Spleen (tissue), 11 donors: Measurements from ENCODE around the gene AOAH. TPM values are rescaled to one million over a fixed set of nuclear protein-coding genes. Genes with fewer than 3 reads are reported as not detected.

Experiments
- DNase-seq: peaks from one replicate; pipeline ENCODE4 v3.0.0-alpha.2; 2020
- H3K27ac ChIP-seq, 8 donors: fragments of 200-600 bp; sonication (generic) in 7 of 8; 1 replicate in 4 of 8; 2 replicates in 4 of 8; pipeline versions ENCODE4 v1.5.0 to v1.8.0; 2016 to 2021; ENCODE audit warnings: inconsistent platforms in 4 of 8, mild to moderate bottlenecking in 4 of 8, moderate library complexity in 1 of 8
- H3K27me3 ChIP-seq, 7 donors: fragments of 200-600 bp; sonication (generic) in 6 of 7; replicated peaks in 1 of 7; 1 replicate in 4 of 7; 2 replicates in 3 of 7; pipeline versions ENCODE4 v1.5.0 to v1.8.0; 2016 to 2021; ENCODE audit warnings: inconsistent platforms in 3 of 7, mild to moderate bottlenecking in 1 of 7
- H3K36me3 ChIP-seq, 6 donors: fragments of 200-600 bp; sonication (generic) in 5 of 6; 1 replicate in 4 of 6; 2 replicates in 2 of 6; pipeline versions ENCODE4 v1.5.0 to v1.8.0; 2016 to 2021; ENCODE audit warnings: inconsistent platforms in 2 of 6
- H3K4me1 ChIP-seq, 6 donors: fragments of 200-600 bp; sonication (generic) in 5 of 6; 1 replicate in 3 of 6; 2 replicates in 3 of 6; pipeline versions ENCODE4 v1.5.0 to v1.8.0; 2016 to 2021; ENCODE audit warnings: inconsistent platforms in 3 of 6
- H3K4me3 ChIP-seq, 8 donors: fragments of 200-600 bp; sonication (generic) in 7 of 8; 1 replicate in 4 of 8; 2 replicates in 4 of 8; pipeline versions ENCODE4 v1.5.0 to v1.8.0; 2016 to 2021; ENCODE audit warnings: inconsistent platforms in 4 of 8, mild to moderate bottlenecking in 4 of 8, moderate library complexity in 2 of 8
- H3K9me3 ChIP-seq, 8 donors: fragments of 200-600 bp; sonication (generic) in 7 of 8; 1 replicate in 4 of 8; 2 replicates in 4 of 8; pipeline versions ENCODE4 v1.5.0 to v1.8.0; 2016 to 2021; ENCODE audit warnings: inconsistent platforms in 4 of 8
- POLR2A ChIP-seq, 3 donors: fragments of 450-650 bp; IDR thresholded peaks; one replicate each; pipeline ENCODE4 v1.5.1; 2017; ENCODE audit warnings: antibody characterized with exemption in 3 of 3, mild to moderate bottlenecking in 1 of 3
- POLR2AphosphoS5 ChIP-seq, 3 donors: sonication (generic); formaldehyde crosslinking; IDR thresholded peaks; one replicate each; pipeline ENCODE4 v1.5.1; 2017; ENCODE audit warnings: antibody characterized with exemption in 3 of 3
- WGBS, 5 donors: extraction: QIAGEN DNeasy Blood & Tissue Kit in 3 of 5; methylation state at CpG; one replicate each; pipeline versions ENCODE4 v1.1.5 to v1.1.7; 2013 to 2018; 5-methylcytosine and 5-hydroxymethylcytosine counted together
- intact Hi-C: fragments of 100-400 bp; cut with DNase I; formaldehyde crosslinking; loops from one replicate; pipeline ENCODE4 v1.15.0; 2023; ENCODE audit warnings: low total_unique reads
- polyA plus RNA-seq, 3 donors: library from polyadenylated mRNA; stranded (reverse); fragments of 200-250 nt; gene quantifications; one replicate each; pipeline ENCODE4 v1.2.1, GENCODE V29; 2013
- total RNA-seq, 7 donors: library from RNA; depleted of rRNA in 3 of 7; stranded (reverse); fragments of >200 nt in 3 of 7; fragmentation: NEBNext Ultra II Directional in 4 of 7; extraction: Animal tissue kit (Norgen Biotek cat#: 25700) in 4 of 7; gene quantifications; one replicate each; pipeline versions ENCODE4 v1.1.0 to v1.2.1, GENCODE V29; 2016 to 2021
- TF ChIP-seq, protein P1 (sequence below), 11 experiments: fragments of 200-600 bp in 7 of 11; fragments of 450-650 bp in 4 of 11; sonication (generic) in 4 of 11; IDR thresholded peaks in 8 of 11; conservative IDR thresholded peaks in 3 of 11; 1 replicate in 7 of 11; 2 replicates in 4 of 11; pipeline versions ENCODE4 v1.4.0 to v1.8.0; 2016 to 2021; ENCODE audit warnings: antibody characterized with exemption in 11 of 11, inconsistent platforms in 4 of 11, mild to moderate bottlenecking in 1 of 11
- donor health status: healthy with polysubstance abuse.
- donor health status: DM: no; HTN: no; CAD: no; lungs with moderate emphysema.
- donor health status: DM: no; HTN: no; CAD: no.
- donor health status: Bipolar disorder and iron deficiency.
- donor health status: healthy.
- donor health status: DM: no; HTN: no; CAD: no.
- donor health status: DM: yes; HTN: yes; CAD: no.

The AOAH gene
- total and polyA plus RNA-seq, 10 donors: 30.3 to 316 (median 191) TPM

DNA sequence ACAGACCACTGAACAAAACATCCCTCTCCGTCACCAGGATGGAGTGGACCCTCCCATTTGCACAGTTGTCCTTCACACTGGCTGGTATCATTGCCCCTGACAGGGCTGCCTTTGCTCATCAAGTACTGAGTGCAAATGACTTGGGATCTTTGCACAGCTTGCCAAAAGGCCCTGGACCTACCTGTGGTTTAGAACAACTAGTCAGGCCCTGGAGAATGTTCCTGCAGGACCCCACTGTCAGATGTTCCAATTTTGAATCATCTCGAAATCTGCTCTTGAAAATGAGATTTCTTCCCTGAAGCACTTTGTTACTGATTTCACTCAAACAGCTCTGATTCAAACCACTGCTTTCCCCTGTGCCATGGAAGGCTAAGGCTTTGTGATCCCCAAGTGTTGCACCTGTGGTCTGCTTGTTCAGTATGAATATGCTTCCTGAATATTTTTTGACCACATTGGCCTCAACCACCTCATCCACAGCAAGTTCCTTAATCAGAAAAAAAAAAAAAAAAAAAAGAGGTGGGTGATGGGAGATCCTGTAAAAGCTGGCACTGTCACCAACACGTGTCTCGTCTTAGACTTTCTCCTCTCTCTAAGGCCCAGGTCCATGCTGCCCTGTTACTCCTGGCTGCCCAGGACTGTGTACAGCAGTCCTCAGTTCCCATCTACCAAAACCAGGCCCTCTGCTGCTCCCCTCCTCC, 2.7 kb upstream of the AOAH start:
- TF ChIP-seq POLR2AphosphoS5 (IDR thresholded peaks at IDR 0.05): peak in 1 of 3 donors; percentile 11
- TF ChIP-seq, protein P1, sequence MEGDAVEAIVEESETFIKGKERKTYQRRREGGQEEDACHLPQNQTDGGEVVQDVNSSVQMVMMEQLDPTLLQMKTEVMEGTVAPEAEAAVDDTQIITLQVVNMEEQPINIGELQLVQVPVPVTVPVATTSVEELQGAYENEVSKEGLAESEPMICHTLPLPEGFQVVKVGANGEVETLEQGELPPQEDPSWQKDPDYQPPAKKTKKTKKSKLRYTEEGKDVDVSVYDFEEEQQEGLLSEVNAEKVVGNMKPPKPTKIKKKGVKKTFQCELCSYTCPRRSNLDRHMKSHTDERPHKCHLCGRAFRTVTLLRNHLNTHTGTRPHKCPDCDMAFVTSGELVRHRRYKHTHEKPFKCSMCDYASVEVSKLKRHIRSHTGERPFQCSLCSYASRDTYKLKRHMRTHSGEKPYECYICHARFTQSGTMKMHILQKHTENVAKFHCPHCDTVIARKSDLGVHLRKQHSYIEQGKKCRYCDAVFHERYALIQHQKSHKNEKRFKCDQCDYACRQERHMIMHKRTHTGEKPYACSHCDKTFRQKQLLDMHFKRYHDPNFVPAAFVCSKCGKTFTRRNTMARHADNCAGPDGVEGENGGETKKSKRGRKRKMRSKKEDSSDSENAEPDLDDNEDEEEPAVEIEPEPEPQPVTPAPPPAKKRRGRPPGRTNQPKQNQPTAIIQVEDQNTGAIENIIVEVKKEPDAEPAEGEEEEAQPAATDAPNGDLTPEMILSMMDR (IDR thresholded peaks at IDR 0.05 in 8 of 11, conservative IDR thresholded peaks at IDR 0.05 in 3 of 11): no peak
- no peak for TF ChIP-seq POLR2A (IDR thresholded peaks at IDR 0.05)
- peaks cover 0 to 14% (median 0%) of the 10 kb centered on the region in 8 donors for H3K9me3 ChIP-seq
- no peak for DNase-seq
- peaks cover 0 to 50% (median 31%) of the 10 kb centered on the region in 6 donors for H3K4me1 ChIP-seq
- intact Hi-C loops: no loop called here
- 35 to 68% (median 46%) methylated on average over 4 of the region's 4 CpGs for WGBS, 5 donors
- peak overlapping the region in 1 of 8 donors; percentile 10 for H3K4me3 ChIP-seq
- no peaks in the 10 kb centered on the region for H3K36me3 ChIP-seq
- H3K27me3 ChIP-seq: no peaks in the 10 kb centered on the region
- peak overlapping the region in 7 of 8 donors; percentile 26 to 91 (median 83) for H3K27ac ChIP-seq

- TF ChIP-seq, protein P1 (IDR thresholded peaks at IDR 0.05 in 8 of 11, conservative IDR thresholded peaks at IDR 0.05 in 3 of 11): no peak
- peak in 2 of 3 donors; percentile 25 to 38 for TF ChIP-seq POLR2AphosphoS5 (IDR thresholded peaks at IDR 0.05)
- H3K36me3 ChIP-seq: no peaks in the 10 kb centered on the region
- peak overlapping the region in 1 of 8 donors; percentile 10 for H3K4me3 ChIP-seq
- H3K4me1 ChIP-seq: peaks cover 0 to 57% (median 31%) of the 10 kb centered on the region in 6 donors
- no peaks in the 10 kb centered on the region for H3K27me3 ChIP-seq
- peaks cover 0 to 14% (median 0%) of the 10 kb centered on the region in 8 donors for H3K9me3 ChIP-seq
- 58 to 80% (median 67%) methylated on average over 7 of the region's 7 CpGs for WGBS, 5 donors
- no peak for DNase-seq
- peak overlapping the region; percentile 20 to 91 (median 82) for H3K27ac ChIP-seq
- intact Hi-C loops: no loop called here
These were observed 2.0 kb upstream of the AOAH start for GRCh38 chr7:36726311-36726710.

DNA sequence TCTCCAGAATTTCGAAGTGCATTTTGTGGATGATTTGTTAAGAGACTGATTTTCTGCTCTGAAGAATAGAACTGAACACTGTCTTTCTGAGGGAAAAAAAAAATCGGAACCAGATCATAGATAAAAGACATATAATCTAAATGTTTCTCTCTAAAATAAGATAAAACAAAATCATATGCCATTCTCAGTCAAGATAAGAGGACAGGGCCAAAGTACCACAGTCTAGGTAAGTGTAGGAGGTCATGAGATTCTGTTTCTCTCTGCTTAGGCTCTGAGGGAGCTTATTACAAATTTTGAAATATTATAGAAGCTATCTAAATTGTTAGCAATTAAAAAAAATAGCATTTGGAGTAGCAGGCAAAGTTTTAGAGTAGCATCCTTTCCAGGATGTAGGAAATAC, 702 bp upstream of the AOAH start:
- Histone ChIP-seq H3K4me1 (peaks cover 0 to 70% (median 31%) of the 10 kb centered on the region in 6 donors), H3K36me3 (no peaks in the 10 kb centered on the region), H3K27me3 (no peaks in the 10 kb centered on the region), H3K4me3 (no peak overlapping the region), H3K27ac (peak overlapping the region; percentile 1 to 91 (median 82)), H3K9me3 (peaks cover 0 to 13% (median 0%) of the 10 kb centered on the region in 8 donors)
- intact Hi-C loops: no loop called here
- DNase-seq: no peak
- 64 to 78% (median 71%) methylated on average over 2 of the region's 2 CpGs for WGBS, 5 donors
- TF ChIP-seq POLR2AphosphoS5 (IDR thresholded peaks at IDR 0.05) (no peak), POLR2A (IDR thresholded peaks at IDR 0.05) (no peak)
- TF ChIP-seq, protein P1 (IDR thresholded peaks at IDR 0.05 in 8 of 11, conservative IDR thresholded peaks at IDR 0.05 in 3 of 11): no peak

DNA sequence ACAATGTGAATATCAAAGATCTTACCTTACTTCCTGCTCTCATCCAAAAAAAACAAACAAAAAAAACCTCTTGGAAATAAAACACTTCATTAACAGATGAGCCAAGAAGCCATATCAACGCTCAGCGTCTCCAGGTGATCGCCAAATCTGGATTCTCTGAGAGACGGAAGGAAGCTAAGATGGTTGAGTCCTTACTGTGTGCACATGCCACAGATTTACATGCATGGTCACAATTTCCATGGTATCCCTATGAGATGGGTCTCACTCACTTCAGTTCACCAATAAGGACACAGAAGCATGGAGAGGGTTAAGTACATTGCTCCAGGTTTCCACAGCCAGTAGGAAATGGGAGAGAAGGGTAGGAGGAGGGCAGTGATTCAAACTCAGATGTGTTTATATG, 1.0 kb downstream of the AOAH start:
- intact Hi-C loops: no loop called here
- DNase-seq: no peak
- Histone ChIP-seq H3K36me3 (no peaks in the 10 kb centered on the region), H3K9me3 (no peaks in the 10 kb centered on the region), H3K27ac (peak overlapping the region; percentile 54 to 91 (median 82)), H3K27me3 (no peaks in the 10 kb centered on the region), H3K4me3 (peak overlapping the region; percentile 7 to 67 (median 43)), H3K4me1 (peaks cover 0 to 87% (median 31%) of the 10 kb centered on the region in 6 donors)
- no peak for TF ChIP-seq POLR2A (IDR thresholded peaks at IDR 0.05)
- peak in 1 of 3 donors; percentile 48 for TF ChIP-seq POLR2AphosphoS5 (IDR thresholded peaks at IDR 0.05)
- 68 to 84% (median 83%) methylated on average over 4 of the region's 4 CpGs for WGBS, 5 donors
